Progenitor cell of endocrine pancreas (in vitro differentiated cells): ENCODE measurements around the gene SND1. TPM values are rescaled to one million over a fixed set of nuclear protein-coding genes. Genes with fewer than 3 reads are reported as not detected.

Experiments
- DNase-seq: peaks from one replicate; pipeline ENCODE4 v3.0.0; 2021; ENCODE audit warnings: low spot score; ENCODE audit not compliant: unreplicated experiment
- H3K27ac Mint-ChIP-seq: 2 replicates; pipeline ENCODE4 v1.8.0; 2021; ENCODE audit warnings: mild to moderate bottlenecking, moderate library complexity, mixed read lengths
- H3K27me3 Mint-ChIP-seq: 2 replicates; pipeline ENCODE4 v1.8.0; 2021; ENCODE audit warnings: mixed read lengths
- H3K36me3 Mint-ChIP-seq: 2 replicates; pipeline ENCODE4 v1.8.0; 2022; ENCODE audit warnings: mixed read lengths; ENCODE audit not compliant: insufficient read depth
- H3K4me1 Mint-ChIP-seq: 2 replicates; pipeline ENCODE4 v1.8.0; 2021; ENCODE audit warnings: low read depth, mixed read lengths
- H3K4me3 Mint-ChIP-seq: 2 replicates; pipeline ENCODE4 v1.8.0; 2021; ENCODE audit warnings: low read depth, mild to moderate bottlenecking, moderate library complexity, mixed read lengths
- H3K9me3 Mint-ChIP-seq: 2 replicates; pipeline ENCODE4 v1.8.0; 2021; ENCODE audit warnings: low read depth, mixed read lengths
- CTCF ChIP-seq: fragments of 200-600 bp; sonication (generic); IDR thresholded peaks from one replicate; pipeline ENCODE4 v1.5.0; 2021; ENCODE audit warnings: antibody characterized with exemption, mild to moderate bottlenecking; ENCODE audit not compliant: unreplicated experiment
- total RNA-seq: library from RNA; stranded (reverse); gene quantifications from 2 replicates; pipeline ENCODE4 v1.2.1, GENCODE V29; 2021

Gene SND1
- total RNA-seq, 1 donor from 2014 or later = 213 TPM

GRCh38 chr7:127708788-127709187 is 56.8 kb downstream of the SND1 start:
- peak; percentile 81 for TF ChIP-seq CTCF
- Mint-ChIP-seq H3K4me1 (no peaks in the 10 kb centered on the region), H3K36me3 (peaks cover 38% of the 10 kb centered on the region), H3K4me3 (no peak overlapping the region), H3K27me3 (no peaks in the 10 kb centered on the region), H3K27ac (no peak overlapping the region), H3K9me3 (peaks cover 12% of the 10 kb centered on the region)
- DNase-seq = peak; percentile 61

GRCh38 chr7:127710635-127711034 is 58.6 kb downstream of the SND1 start:
- Mint-ChIP-seq H3K4me3 (no peak overlapping the region), H3K4me1 (no peaks in the 10 kb centered on the region), H3K27ac (no peak overlapping the region), H3K27me3 (no peaks in the 10 kb centered on the region), H3K36me3 (peaks cover 43% of the 10 kb centered on the region), H3K9me3 (peaks cover 12% of the 10 kb centered on the region)
- no peak for TF ChIP-seq CTCF
- no peak for DNase-seq

- TF ChIP-seq CTCF = no peak
- Mint-ChIP-seq H3K27me3 (no peaks in the 10 kb centered on the region), H3K4me1 (no peaks in the 10 kb centered on the region), H3K9me3 (peaks cover 12% of the 10 kb centered on the region), H3K36me3 (peaks cover 44% of the 10 kb centered on the region), H3K27ac (no peak overlapping the region), H3K4me3 (no peak overlapping the region)
- no peak for DNase-seq
Observed at GRCh38 chr7:127711872-127712271, 59.9 kb downstream of the SND1 start.

- TF ChIP-seq CTCF = no peak
- no peak overlapping the region for H3K4me3 Mint-ChIP-seq
- no peaks in the 10 kb centered on the region for H3K4me1 Mint-ChIP-seq
- H3K27ac Mint-ChIP-seq = no peak overlapping the region
- no peak for DNase-seq
- H3K36me3 Mint-ChIP-seq = peaks cover 47% of the 10 kb centered on the region
- H3K9me3 Mint-ChIP-seq = peaks cover 12% of the 10 kb centered on the region
- no peaks in the 10 kb centered on the region for H3K27me3 Mint-ChIP-seq
Observed at GRCh38 chr7:127713006-127713405, 61.0 kb downstream of the SND1 start.

- no peak for TF ChIP-seq CTCF
- peaks cover 45% of the 10 kb centered on the region for H3K36me3 Mint-ChIP-seq
Observed at GRCh38 chr7:127713758-127714157, 61.8 kb downstream of the SND1 start.

More at GRCh38 chr7:127713758-127714157, 61.8 kb downstream of the SND1 start:
- DNase-seq = no peak
- no peak overlapping the region for H3K4me3 Mint-ChIP-seq
- H3K4me1 Mint-ChIP-seq = no peaks in the 10 kb centered on the region
- H3K9me3 Mint-ChIP-seq = peaks cover 12% of the 10 kb centered on the region
- H3K27ac Mint-ChIP-seq = no peak overlapping the region
- H3K27me3 Mint-ChIP-seq = no peaks in the 10 kb centered on the region
